Right atrium auricular region (tissue), 2 donors: Measurements from ENCODE around the gene ZNF536. TPM values are rescaled to one million over a fixed set of nuclear protein-coding genes. Genes with fewer than 3 reads are reported as not detected.

Source experiments
- DNase-seq: peaks from one replicate; pipeline ENCODE4 v3.0.0-alpha.2; 2019; ENCODE audit warnings: low spot score
- H3K27ac ChIP-seq, 2 donors: fragments of 200-600 bp; sonication (generic); 1 replicate in 1 of 2; 2 replicates in 1 of 2; pipeline ENCODE4 v1.5.1; 2016 to 2019
- H3K27me3 ChIP-seq, 2 donors: fragments of 200-600 bp; sonication (generic); one replicate each; pipeline versions ENCODE4 v1.5.1 to v1.6.0; 2017 to 2019
- H3K36me3 ChIP-seq: fragments of 200-600 bp; sonication (generic); one replicate; pipeline ENCODE4 v1.5.1; 2016
- H3K4me1 ChIP-seq, 2 donors: fragments of 200-600 bp; sonication (generic); one replicate each; pipeline versions ENCODE4 v1.5.1 to v1.6.0; 2017 to 2019
- H3K4me3 ChIP-seq, 2 donors: fragments of 200-600 bp; sonication (generic); 1 replicate in 1 of 2; 2 replicates in 1 of 2; pipeline ENCODE4 v1.5.1; 2017 to 2019; ENCODE audit warnings: mild to moderate bottlenecking in 1 of 2, moderate library complexity in 1 of 2
- H3K9me3 ChIP-seq, 2 donors: fragments of 200-600 bp; sonication (generic); one replicate each; pipeline ENCODE4 v1.5.1; 2019
- total RNA-seq, 2 donors: library from RNA; depleted of rRNA; stranded (reverse); fragments of >200 nt; gene quantifications; one replicate each; pipeline ENCODE4 v1.1.0, GENCODE V29; 2016
- TF ChIP-seq, protein P1 (sequence below), 2 donors: fragments of 200-600 bp; sonication (generic); IDR thresholded peaks; one replicate each; pipeline ENCODE4 v1.5.1; 2019; ENCODE audit warnings: antibody characterized with exemption in 2 of 2

The ZNF536 gene
- total RNA-seq, 2 donors from 2014 or later: 1.9 to 2.7 TPM

GRCh38 chr19:30587869-30588268, 215.7 kb downstream of the ZNF536 start:
- Histone ChIP-seq H3K27me3 (no peaks in the 10 kb centered on the region), H3K27ac (no peak overlapping the region), H3K4me3 (no peak overlapping the region), H3K9me3 (no peaks in the 10 kb centered on the region), H3K4me1 (no peaks in the 10 kb centered on the region), H3K36me3 (no peaks in the 10 kb centered on the region)
- DNase-seq: no peak
- TF ChIP-seq, protein P1, sequence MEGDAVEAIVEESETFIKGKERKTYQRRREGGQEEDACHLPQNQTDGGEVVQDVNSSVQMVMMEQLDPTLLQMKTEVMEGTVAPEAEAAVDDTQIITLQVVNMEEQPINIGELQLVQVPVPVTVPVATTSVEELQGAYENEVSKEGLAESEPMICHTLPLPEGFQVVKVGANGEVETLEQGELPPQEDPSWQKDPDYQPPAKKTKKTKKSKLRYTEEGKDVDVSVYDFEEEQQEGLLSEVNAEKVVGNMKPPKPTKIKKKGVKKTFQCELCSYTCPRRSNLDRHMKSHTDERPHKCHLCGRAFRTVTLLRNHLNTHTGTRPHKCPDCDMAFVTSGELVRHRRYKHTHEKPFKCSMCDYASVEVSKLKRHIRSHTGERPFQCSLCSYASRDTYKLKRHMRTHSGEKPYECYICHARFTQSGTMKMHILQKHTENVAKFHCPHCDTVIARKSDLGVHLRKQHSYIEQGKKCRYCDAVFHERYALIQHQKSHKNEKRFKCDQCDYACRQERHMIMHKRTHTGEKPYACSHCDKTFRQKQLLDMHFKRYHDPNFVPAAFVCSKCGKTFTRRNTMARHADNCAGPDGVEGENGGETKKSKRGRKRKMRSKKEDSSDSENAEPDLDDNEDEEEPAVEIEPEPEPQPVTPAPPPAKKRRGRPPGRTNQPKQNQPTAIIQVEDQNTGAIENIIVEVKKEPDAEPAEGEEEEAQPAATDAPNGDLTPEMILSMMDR (IDR thresholded peaks at IDR 0.05): no peak

- DNase-seq: no peak
- Histone ChIP-seq H3K9me3 (no peaks in the 10 kb centered on the region), H3K4me3 (no peak overlapping the region), H3K4me1 (no peaks in the 10 kb centered on the region), H3K27me3 (no peaks in the 10 kb centered on the region), H3K36me3 (no peaks in the 10 kb centered on the region), H3K27ac (no peak overlapping the region)
- TF ChIP-seq, protein P1 (IDR thresholded peaks at IDR 0.05): no peak
These were observed 218.5 kb downstream of the ZNF536 start for GRCh38 chr19:30590596-30591229.

DNA sequence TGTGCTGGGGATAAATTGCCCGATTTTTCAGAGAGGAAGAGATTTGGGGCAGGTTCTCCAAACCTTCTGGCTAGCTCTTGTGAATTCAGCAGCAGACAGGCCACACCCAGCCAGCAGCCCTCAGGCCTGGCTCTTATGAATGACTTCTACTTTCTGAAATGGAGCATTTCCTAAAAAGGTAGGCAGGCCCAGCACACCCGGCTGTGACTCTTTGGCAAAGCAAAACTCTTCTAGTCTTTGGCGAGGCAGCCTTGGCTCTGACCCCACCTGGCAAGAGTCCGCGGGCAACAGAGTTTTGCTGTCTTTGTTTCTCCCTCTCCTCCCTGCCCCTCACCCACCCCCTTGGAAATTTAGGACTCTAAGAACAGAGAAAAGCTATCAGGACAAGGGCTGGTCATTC, 221.2 kb downstream of the ZNF536 start:
- TF ChIP-seq, protein P1 (IDR thresholded peaks at IDR 0.05): no peak
- Histone ChIP-seq H3K4me1 (no peaks in the 10 kb centered on the region), H3K27ac (no peak overlapping the region), H3K4me3 (no peak overlapping the region), H3K9me3 (no peaks in the 10 kb centered on the region), H3K27me3 (no peaks in the 10 kb centered on the region), H3K36me3 (no peaks in the 10 kb centered on the region)
- DNase-seq: peak; percentile 34

DNA sequence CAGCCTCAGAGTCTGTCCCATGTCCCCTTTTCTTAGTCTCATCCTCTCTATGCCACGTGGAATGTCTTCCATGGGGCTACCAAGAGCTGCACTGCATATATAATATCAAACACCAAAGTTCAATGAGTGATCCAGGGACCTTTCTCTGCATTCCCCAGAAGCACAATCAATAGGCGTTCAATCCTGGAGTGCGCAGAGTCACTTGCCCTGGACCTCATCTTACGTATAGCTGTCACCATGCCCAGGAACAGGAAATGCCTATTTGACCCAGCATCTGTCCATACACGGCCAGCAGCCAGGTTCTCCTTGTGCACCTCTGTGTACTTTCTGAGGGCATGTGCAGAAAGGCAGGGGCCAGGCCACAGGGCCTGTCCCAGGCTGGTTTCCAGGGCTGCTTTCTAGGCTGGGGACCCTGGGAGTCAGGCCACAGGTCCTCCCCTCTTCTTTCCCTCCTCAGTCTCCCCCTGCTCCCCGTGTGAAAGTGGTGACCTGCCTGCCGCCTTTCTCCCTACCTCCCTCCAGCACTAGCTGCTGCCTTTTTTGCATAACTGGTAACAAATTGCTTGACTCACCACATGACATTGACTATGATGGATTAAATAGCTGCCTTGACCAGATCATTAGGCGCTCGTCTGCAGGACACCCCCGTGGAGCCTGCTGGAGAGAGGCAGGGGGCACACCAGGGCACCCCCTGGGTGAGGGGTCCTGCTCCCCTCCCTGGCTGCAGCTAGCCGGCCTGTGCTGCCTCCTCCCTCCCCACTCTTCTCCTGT, 222.0 kb downstream of the ZNF536 start:
- TF ChIP-seq, protein P1 (IDR thresholded peaks at IDR 0.05): no peak
- no peaks in the 10 kb centered on the region for H3K9me3 ChIP-seq
- peak; percentile 50 for DNase-seq
- H3K4me1 ChIP-seq: no peaks in the 10 kb centered on the region
- H3K4me3 ChIP-seq: no peak overlapping the region
- no peaks in the 10 kb centered on the region for H3K27me3 ChIP-seq
- H3K27ac ChIP-seq: no peak overlapping the region
- H3K36me3 ChIP-seq: no peaks in the 10 kb centered on the region

GRCh38 chr19:30596268-30596667, 224.1 kb downstream of the ZNF536 start:
- no peaks in the 10 kb centered on the region for H3K4me1 ChIP-seq
- H3K9me3 ChIP-seq: no peaks in the 10 kb centered on the region
- H3K27ac ChIP-seq: no peak overlapping the region
- no peaks in the 10 kb centered on the region for H3K36me3 ChIP-seq
- TF ChIP-seq, protein P1 (IDR thresholded peaks at IDR 0.05): no peak
- peak; percentile 48 for DNase-seq
- H3K27me3 ChIP-seq: no peaks in the 10 kb centered on the region
- no peak overlapping the region for H3K4me3 ChIP-seq
